ENCODE measurements around the gene FBXL15. TPM values are rescaled to one million over a fixed set of nuclear protein-coding genes. Genes with fewer than 3 reads are reported as not detected.

The FBXL15 gene
- total RNA-seq, 1 experiment from 2014 or later: 24.6 TPM

- TF ChIP-seq FOXP4 (CRISPR knock-in tag; IDR thresholded peaks at IDR 0.05) (peak; percentile 83; the same call in 1 of the 2 replicates), E2F4 (CRISPR knock-in tag; IDR thresholded peaks at IDR 0.05; ENCODE audit: borderline replicate concordance, low read depth) (no peak), CBFB (CRISPR knock-in tag; IDR thresholded peaks at IDR 0.05; ENCODE audit: low read depth) (0 out of 2 replicates have a peak, but pooled peaks have one; percentile 9), ATF2 (CRISPR knock-in tag; IDR thresholded peaks at IDR 0.05; ENCODE audit: borderline replicate concordance, low read depth) (no peak), ARID4B (CRISPR knock-in tag; IDR thresholded peaks at IDR 0.05; ENCODE audit: borderline replicate concordance) (peak; percentile 90), PRRX2 (CRISPR knock-in tag; IDR thresholded peaks at IDR 0.05) (no peak), USF2 (CRISPR knock-in tag; IDR thresholded peaks at IDR 0.05) (peak; percentile 48; the same call in 1 of the 2 replicates), STAT6 (CRISPR knock-in tag; conservative IDR thresholded peaks at IDR 0.05; ENCODE audit: low read depth) (no peak), SMAD3 (CRISPR knock-in tag; IDR thresholded peaks at IDR 0.05; ENCODE audit: borderline replicate concordance) (peak; percentile 36; the same call in 1 of the 2 replicates), ZNF281 (CRISPR knock-in tag; IDR thresholded peaks at IDR 0.05) (peak; percentile 87), GTF2I (CRISPR knock-in tag; conservative IDR thresholded peaks at IDR 0.05) (no peak), ZNF671 (CRISPR knock-in tag; IDR thresholded peaks at IDR 0.05) (no peak), RORB (CRISPR knock-in tag; IDR thresholded peaks at IDR 0.05) (no peak), HMGXB4 (CRISPR knock-in tag; IDR thresholded peaks at IDR 0.05) (no peak; the same call in 1 of the 2 replicates), IRF2 (CRISPR knock-in tag; IDR thresholded peaks at IDR 0.05; ENCODE audit: borderline replicate concordance, low read depth) (no peak), ZNF396 (CRISPR knock-in tag; IDR thresholded peaks at IDR 0.05; ENCODE audit: borderline replicate concordance) (no peak)
Observed at GRCh38 chr10:102422545-102423129, 2.0 kb downstream of the FBXL15 start (continued).

All from WTC11 (cell line).